ENCODE measurements around the gene CBFA2T2.

- TF ChIP-seq CTCF (IDR thresholded peaks at IDR 0.05) (no peak), POLR2A (IDR thresholded peaks at IDR 0.05) (no peak), EP300 (IDR thresholded peaks at IDR 0.05) (no peak), POLR2AphosphoS5 (IDR thresholded peaks at IDR 0.05) (no peak)
Observed at GRCh38 chr20:33635341-33635740, 145.4 kb downstream of the CBFA2T2 start.

All from upper lobe of left lung (tissue), 4 donors.